Parathyroid adenoma (tissue), 2 donors: Measurements from ENCODE around the gene DSE.

Source experiments
- H2AFZ ChIP-seq: fragments of 300-600 bp; sonication (generic); one replicate; pipeline ENCODE4 v1.7.0; 2017; ENCODE audit warnings: antibody characterized with exemption, mild to moderate bottlenecking
- H3K27ac ChIP-seq: fragments of 300-600 bp; sonication (generic); one replicate; pipeline ENCODE4 v1.7.0; 2017
- H3K27me3 ChIP-seq: fragments of 300-600 bp; sonication (generic); one replicate; pipeline ENCODE4 v1.7.0; 2017; ENCODE audit warnings: low read length; ENCODE audit not compliant: control insufficient read depth, insufficient read depth
- H3K36me3 ChIP-seq: fragments of 300-600 bp; sonication (generic); one replicate; pipeline ENCODE4 v1.7.0; 2017; ENCODE audit warnings: low read length; ENCODE audit not compliant: control insufficient read depth, insufficient read depth
- H3K4me1 ChIP-seq: fragments of 300-600 bp; sonication (generic); one replicate; pipeline ENCODE4 v1.7.0; 2017; ENCODE audit warnings: control low read depth
- H3K4me2 ChIP-seq: fragments of 300-600 bp; sonication (generic); one replicate; pipeline ENCODE4 v1.7.0; 2017; ENCODE audit warnings: low read length
- H3K4me3 ChIP-seq: fragments of 300-600 bp; sonication (generic); one replicate; pipeline ENCODE4 v1.7.0; 2017; ENCODE audit warnings: low read depth, low read length
- H3K79me2 ChIP-seq: fragments of 300-600 bp; sonication (generic); one replicate; pipeline ENCODE4 v1.7.0; 2017; ENCODE audit warnings: control low read depth
- H3K9ac ChIP-seq: fragments of 300-600 bp; sonication (generic); one replicate; pipeline ENCODE4 v1.7.0; 2017; ENCODE audit warnings: mild to moderate bottlenecking
- H3K9me3 ChIP-seq: fragments of 300-600 bp; sonication (generic); one replicate; pipeline ENCODE4 v1.7.0; 2017; ENCODE audit warnings: low read length; ENCODE audit not compliant: control insufficient read depth
- CTCF ChIP-seq: fragments of 300-600 bp; sonication (generic); IDR thresholded peaks from one replicate; pipeline ENCODE4 v1.7.0; 2017; ENCODE audit warnings: antibody characterized with exemption, mild to moderate bottlenecking
- donor health status: primary hyperparathyroidism.

Gene DSE

GRCh38 chr6:116398316-116399010, 27.7 kb downstream of the DSE start:
- no peak overlapping the region for H3K4me3 ChIP-seq
- no peaks in the 10 kb centered on the region for H3K27me3 ChIP-seq
- H3K27ac ChIP-seq: no peak overlapping the region
- no peaks in the 10 kb centered on the region for H3K36me3 ChIP-seq
- H3K9ac ChIP-seq: no peak overlapping the region
- peaks cover 16% of the 10 kb centered on the region for H3K79me2 ChIP-seq
- H3K4me1 ChIP-seq: no peaks in the 10 kb centered on the region
- H3K4me2 ChIP-seq: no peak overlapping the region
- H3K9me3 ChIP-seq: no peaks in the 10 kb centered on the region
- no peak for TF ChIP-seq CTCF
- H2AFZ ChIP-seq: no peak overlapping the region

GRCh38 chr6:116399287-116399686, 28.5 kb downstream of the DSE start:
- no peak overlapping the region for H3K4me2 ChIP-seq
- no peaks in the 10 kb centered on the region for H3K9me3 ChIP-seq
- no peak overlapping the region for H3K9ac ChIP-seq
- peaks cover 16% of the 10 kb centered on the region for H3K79me2 ChIP-seq
- TF ChIP-seq CTCF: no peak
- no peak overlapping the region for H3K4me3 ChIP-seq
- H3K27me3 ChIP-seq: no peaks in the 10 kb centered on the region
- no peaks in the 10 kb centered on the region for H3K36me3 ChIP-seq
- H2AFZ ChIP-seq: no peak overlapping the region
- H3K4me1 ChIP-seq: peaks cover under 1% of the 10 kb centered on the region
- no peak overlapping the region for H3K27ac ChIP-seq

GRCh38 chr6:116400328-116400727, 29.6 kb downstream of the DSE start:
- TF ChIP-seq CTCF: no peak
- no peak overlapping the region for H3K27ac ChIP-seq

GRCh38 chr6:116402108-116402937, 31.6 kb downstream of the DSE start:
- H3K27ac ChIP-seq: no peak overlapping the region
- peaks cover 6% of the 10 kb centered on the region for H3K79me2 ChIP-seq
- H3K4me1 ChIP-seq: peaks cover 3% of the 10 kb centered on the region
- no peak overlapping the region for H2AFZ ChIP-seq
- TF ChIP-seq CTCF: no peak
- H3K36me3 ChIP-seq: no peaks in the 10 kb centered on the region
- H3K9ac ChIP-seq: no peak overlapping the region
- H3K27me3 ChIP-seq: no peaks in the 10 kb centered on the region
- H3K9me3 ChIP-seq: no peaks in the 10 kb centered on the region
- no peak overlapping the region for H3K4me2 ChIP-seq
- no peak overlapping the region for H3K4me3 ChIP-seq

More at GRCh38 chr6:116400328-116400727, 29.6 kb downstream of the DSE start:
- Histone ChIP-seq H3K79me2 (peaks cover 13% of the 10 kb centered on the region), H3K36me3 (no peaks in the 10 kb centered on the region), H3K4me1 (peaks cover 3% of the 10 kb centered on the region), H3K9me3 (no peaks in the 10 kb centered on the region), H2AFZ (no peak overlapping the region), H3K27me3 (no peaks in the 10 kb centered on the region), H3K9ac (no peak overlapping the region), H3K4me2 (no peak overlapping the region), H3K4me3 (no peak overlapping the region)
